HG02885 (cell line): ENCODE measurements around the gene PNPLA7.
A peak's percentile ranks its signal among the peaks of the same experiment; 100 is the strongest.
"Not testable (repeated sequence)": the region's sequence is repeated elsewhere in the genome, so short reads cannot be mapped to it uniquely, and the experiment has no call there.

Experiments used
- ATAC-seq: cut with Tn5 transposase; IDR thresholded peaks from one replicate; pipeline ENCODE4 v1.9.1; 2021; ENCODE audit warnings: mild to moderate bottlenecking; ENCODE audit not compliant: unreplicated experiment, poor library complexity

The PNPLA7 gene

GRCh38 chr9:137456061-137456863 is 93.9 kb downstream of the PNPLA7 start:
- ATAC-seq: no peak

- no peak for ATAC-seq
These were observed 94.7 kb downstream of the PNPLA7 start for GRCh38 chr9:137455359-137455991.

GRCh38 chr9:137454597-137455358 is 95.4 kb downstream of the PNPLA7 start:
- no peak for ATAC-seq

- no peak for ATAC-seq
These were observed 96.0 kb downstream of the PNPLA7 start for GRCh38 chr9:137454145-137454596.

GRCh38 chr9:137453643-137454081 is 96.5 kb downstream of the PNPLA7 start:
- ATAC-seq: peak; percentile 57

GRCh38 chr9:137452761-137453642 is 97.2 kb downstream of the PNPLA7 start:
- ATAC-seq: no peak

GRCh38 chr9:137452006-137452760 is 98.0 kb downstream of the PNPLA7 start:
- ATAC-seq: no peak

- not testable (repeated sequence) for ATAC-seq
These were observed 98.8 kb downstream of the PNPLA7 start for GRCh38 chr9:137451264-137452005.

- ATAC-seq: not testable (repeated sequence)
These were observed 99.5 kb downstream of the PNPLA7 start for GRCh38 chr9:137450539-137451222.

GRCh38 chr9:137449931-137450538 is 100.2 kb downstream of the PNPLA7 start:
- no peak for ATAC-seq

- ATAC-seq: no peak
These were observed 100.9 kb downstream of the PNPLA7 start for GRCh38 chr9:137449081-137449844.

GRCh38 chr9:137448602-137448962 is 101.6 kb downstream of the PNPLA7 start:
- ATAC-seq: no peak

- ATAC-seq: no peak
These were observed 102.2 kb downstream of the PNPLA7 start for GRCh38 chr9:137447722-137448601.

GRCh38 chr9:137446851-137447471 is 103.2 kb downstream of the PNPLA7 start:
- no peak for ATAC-seq

GRCh38 chr9:137445930-137446431 is 104.2 kb downstream of the PNPLA7 start:
- ATAC-seq: no peak
